GM18907 (cell line): ENCODE results near the gene ZFP57.

Experiments
- ATAC-seq: cut with Tn5 transposase; IDR thresholded peaks from one replicate; pipeline ENCODE4 v1.9.1; 2021; ENCODE audit warnings: mild to moderate bottlenecking, moderate library complexity; ENCODE audit not compliant: unreplicated experiment

Gene ZFP57

GRCh38 chr6:29656157-29656556, 24.8 kb downstream of the ZFP57 start:
- no peak for ATAC-seq

GRCh38 chr6:29655658-29656057, 25.3 kb downstream of the ZFP57 start:
- no peak for ATAC-seq

GRCh38 chr6:29653452-29654038, 27.4 kb downstream of the ZFP57 start:
- no peak for ATAC-seq

GRCh38 chr6:29652198-29652584, 28.8 kb downstream of the ZFP57 start:
- no peak for ATAC-seq

- no peak for ATAC-seq
These were observed 29.3 kb downstream of the ZFP57 start for GRCh38 chr6:29651413-29652197.

GRCh38 chr6:29649701-29650673, 31.0 kb downstream of the ZFP57 start:
- ATAC-seq, result peak; percentile 96

- ATAC-seq, result no peak
These were observed 32.9 kb downstream of the ZFP57 start for GRCh38 chr6:29647927-29648642.

- ATAC-seq, result no peak
These were observed 39.4 kb downstream of the ZFP57 start for GRCh38 chr6:29641430-29642148.

- no peak for ATAC-seq
These were observed 43.7 kb downstream of the ZFP57 start for GRCh38 chr6:29637247-29637646.

- ATAC-seq, result peak; percentile 8
These were observed 47.4 kb downstream of the ZFP57 start for GRCh38 chr6:29633534-29633905.

- ATAC-seq, result peak; percentile 66
These were observed 48.0 kb downstream of the ZFP57 start, which contains the start of gene GABBR1 for GRCh38 chr6:29632789-29633533. Gene GABBR1 (minus strand): TSS chr6:29633183. CDS start chr6:29632385, 798 bp downstream.

- ATAC-seq, result no peak
These were observed 48.9 kb downstream of the ZFP57 start for GRCh38 chr6:29631860-29632731.

- ATAC-seq, result no peak
These were observed 49.6 kb downstream of the ZFP57 start for GRCh38 chr6:29631209-29631810.

- no peak for ATAC-seq
These were observed 50.6 kb downstream of the ZFP57 start for GRCh38 chr6:29630315-29630714.

- no peak for ATAC-seq
These were observed 51.4 kb downstream of the ZFP57 start for GRCh38 chr6:29629571-29629970.

- no peak for ATAC-seq
These were observed 52.3 kb downstream of the ZFP57 start for GRCh38 chr6:29628419-29629281.
